GM12865 (cell line): ENCODE measurements around the gene SPPL2A.
A peak's percentile ranks its signal among the peaks of the same experiment; 100 is the strongest.
"Not testable (repeated sequence)": the region's sequence is repeated elsewhere in the genome, so short reads cannot be mapped to it uniquely, and the experiment has no call there.

ENCODE experiments used
- DNase-seq: peaks from one replicate; pipeline ENCODE4 v3.0.0; 2010; ENCODE audit warnings: low read depth
- H3K4me3 ChIP-seq: 2 replicates; pipeline ENCODE4 v1.5.1; 2011; ENCODE audit warnings: mild to moderate bottlenecking, low read depth, low read length, control low read depth
- CTCF ChIP-seq: IDR thresholded peaks from 2 replicates; pipeline ENCODE4 v1.5.1; 2011; ENCODE audit warnings: low read length, control low read depth, low read depth, inconsistent platforms; ENCODE audit not compliant: insufficient read depth; ENCODE audit errors: missing control alignments

Gene SPPL2A

GRCh38 chr15:50765195-50765967 lies at the start of gene SPPL2A:
TSS of gene SPPL2A (minus strand) at chr15:50765706. CDS start at chr15:50765533, 173 bp downstream.
- peak; percentile 87 for DNase-seq
- peak within 1 kb of the TSS; percentile 73 for H3K4me3 ChIP-seq
- no peak for TF ChIP-seq CTCF

- TF ChIP-seq CTCF, result no peak
- DNase-seq, result no peak
- H3K4me3 ChIP-seq, result no peak overlapping the region
These were observed 49.1 kb upstream of the SPPL2A start for GRCh38 chr15:50814634-50815033.

GRCh38 chr15:50813865-50814264 lies 48.4 kb upstream of the SPPL2A start:
- TF ChIP-seq CTCF, result no peak
- H3K4me3 ChIP-seq, result no peak overlapping the region
- no peak for DNase-seq

GRCh38 chr15:50813089-50813488 lies 47.6 kb upstream of the SPPL2A start:
- TF ChIP-seq CTCF, result no peak
- H3K4me3 ChIP-seq, result no peak overlapping the region
- no peak for DNase-seq

- not testable (repeated sequence) for DNase-seq, H3K4me3 ChIP-seq
These were observed 46.6 kb upstream of the SPPL2A start for GRCh38 chr15:50812181-50812506.

- not testable (repeated sequence) for H3K4me3 ChIP-seq, DNase-seq
These were observed 46.1 kb upstream of the SPPL2A start for GRCh38 chr15:50811461-50812180.

GRCh38 chr15:50810128-50810527 lies 44.6 kb upstream of the SPPL2A start:
- DNase-seq, result no peak
- H3K4me3 ChIP-seq, result no peak overlapping the region
- no peak for TF ChIP-seq CTCF

- H3K4me3 ChIP-seq, result no peak overlapping the region
- TF ChIP-seq CTCF, result no peak
- DNase-seq, result no peak
These were observed 43.2 kb upstream of the SPPL2A start for GRCh38 chr15:50808728-50809127.
